Skeletal muscle cell (primary cell): ENCODE results near the gene POU5F1.

Experiments used
- DNase-seq: peaks from one replicate; pipeline ENCODE4 v3.0.0-alpha.2; 2010; ENCODE audit warnings: low read depth
- H3K4me3 ChIP-seq: 2 replicates; pipeline ENCODE4 v1.5.1; 2011; ENCODE audit warnings: low read depth, mild to moderate bottlenecking, control low read depth, low read length, moderate library complexity

POU5F1 gene

GRCh38 chr6:31122791-31123706 lies 47.4 kb downstream of the POU5F1 start:
- DNase-seq = peak; percentile 85
- H3K4me3 ChIP-seq = no peak overlapping the region

- no peak overlapping the region for H3K4me3 ChIP-seq
- DNase-seq = no peak
Observed at GRCh38 chr6:31121131-31121790, 49.2 kb downstream of the POU5F1 start.

GRCh38 chr6:31120151-31120915 lies 50.1 kb downstream of the POU5F1 start, which contains the start of gene CDSN:
TSS of gene CDSN (minus strand) at chr6:31120446. CDS start at chr6:31120419, 27 bp downstream.
- DNase-seq = no peak
- no peak within 1 kb of the TSS for H3K4me3 ChIP-seq

- DNase-seq = no peak
- H3K4me3 ChIP-seq = no peak overlapping the region
Observed at GRCh38 chr6:31118178-31118577, 52.3 kb downstream of the POU5F1 start.

- no peak for DNase-seq
- H3K4me3 ChIP-seq = no peak overlapping the region
Observed at GRCh38 chr6:31116661-31117385, 53.7 kb downstream of the POU5F1 start.

GRCh38 chr6:31115941-31116560 lies 54.4 kb downstream of the POU5F1 start:
- H3K4me3 ChIP-seq = no peak overlapping the region
- DNase-seq = no peak

GRCh38 chr6:31114970-31115849 lies 55.3 kb downstream of the POU5F1 start:
- peak overlapping the region; percentile 21 for H3K4me3 ChIP-seq
- no peak for DNase-seq

- H3K4me3 ChIP-seq = peak within 1 kb of the TSS; percentile 21
- peak; percentile 74 for DNase-seq
Observed at GRCh38 chr6:31114541-31114878, 56.0 kb downstream of the POU5F1 start, which contains the start of gene PSORS1C1. TSS of gene PSORS1C1 (plus strand) at chr6:31114800. CDS start at chr6:31129633, 14,833 bp downstream.
